ENCODE data around the gene DDI1.
"Not testable (repeated sequence)": the region's sequence is repeated elsewhere in the genome, so short reads cannot be mapped to it uniquely, and the experiment has no call there.

Gene DDI1

GRCh38 chr11:104043142-104043541 is 6.7 kb downstream of the DDI1 start:
- no peaks in the 10 kb centered on the region for H3K27me3 ChIP-seq (ENCODE audit: control insufficient read depth in 1 of 2, insufficient read depth in 2 of 2, low read length in 2 of 2)
- no peaks in the 10 kb centered on the region for H3K36me3 ChIP-seq (ENCODE audit: insufficient read depth, low read length)
- H3K9me3 ChIP-seq (ENCODE audit: low read length): no peaks in the 10 kb centered on the region
- no peaks in the 10 kb centered on the region for H3K4me1 ChIP-seq (ENCODE audit: insufficient read depth, low read length)
- no peak overlapping the region for H3K9ac ChIP-seq (ENCODE audit: low read length)
- no peak overlapping the region for H3K4me3 ChIP-seq (ENCODE audit: low read depth in 1 of 2, low read length in 2 of 2)
- no peak overlapping the region for H3K27ac ChIP-seq (ENCODE audit: low read depth, low read length)

- Histone ChIP-seq H3K9ac (ENCODE audit: low read length) (no peak overlapping the region), H3K4me3 (ENCODE audit: low read depth in 1 of 2, low read length in 2 of 2) (no peak overlapping the region), H3K36me3 (ENCODE audit: insufficient read depth, low read length) (no peaks in the 10 kb centered on the region), H3K27me3 (ENCODE audit: control insufficient read depth in 1 of 2, insufficient read depth in 2 of 2, low read length in 2 of 2) (no peaks in the 10 kb centered on the region), H3K27ac (ENCODE audit: low read depth, low read length) (no peak overlapping the region), H3K4me1 (ENCODE audit: insufficient read depth, low read length) (no peaks in the 10 kb centered on the region), H3K9me3 (ENCODE audit: low read length) (no peaks in the 10 kb centered on the region)
Measured at GRCh38 chr11:104043678-104044239, 7.3 kb downstream of the DDI1 start.

- H3K9me3 ChIP-seq (ENCODE audit: low read length): no peaks in the 10 kb centered on the region
- no peaks in the 10 kb centered on the region for H3K36me3 ChIP-seq (ENCODE audit: insufficient read depth, low read length)
- H3K9ac ChIP-seq (ENCODE audit: low read length): no peak overlapping the region
- no peak overlapping the region for H3K4me3 ChIP-seq (ENCODE audit: low read depth in 1 of 2, low read length in 2 of 2)
- no peaks in the 10 kb centered on the region for H3K4me1 ChIP-seq (ENCODE audit: insufficient read depth, low read length)
- H3K27ac ChIP-seq (ENCODE audit: low read depth, low read length): no peak overlapping the region
- no peaks in the 10 kb centered on the region for H3K27me3 ChIP-seq (ENCODE audit: control insufficient read depth in 1 of 2, insufficient read depth in 2 of 2, low read length in 2 of 2)
Measured at GRCh38 chr11:104046331-104046730, 9.9 kb downstream of the DDI1 start.

- not testable (repeated sequence) for H3K9ac ChIP-seq (ENCODE audit: low read length); H3K36me3 ChIP-seq (ENCODE audit: insufficient read depth, low read length); H3K9me3 ChIP-seq (ENCODE audit: low read length); H3K4me1 ChIP-seq (ENCODE audit: insufficient read depth, low read length); H3K27ac ChIP-seq (ENCODE audit: low read depth, low read length); H3K27me3 ChIP-seq (ENCODE audit: control insufficient read depth in 1 of 2, insufficient read depth in 2 of 2, low read length in 2 of 2); H3K4me3 ChIP-seq (ENCODE audit: low read depth in 1 of 2, low read length in 2 of 2)
Measured at GRCh38 chr11:104046858-104047257, 10.4 kb downstream of the DDI1 start.

GRCh38 chr11:104049116-104049515 is 12.7 kb downstream of the DDI1 start:
- Histone ChIP-seq H3K4me3 (ENCODE audit: low read depth in 1 of 2, low read length in 2 of 2) (no peak overlapping the region), H3K9me3 (ENCODE audit: low read length) (no peaks in the 10 kb centered on the region), H3K4me1 (ENCODE audit: insufficient read depth, low read length) (no peaks in the 10 kb centered on the region), H3K9ac (ENCODE audit: low read length) (no peak overlapping the region), H3K27me3 (ENCODE audit: control insufficient read depth in 1 of 2, insufficient read depth in 2 of 2, low read length in 2 of 2) (no peaks in the 10 kb centered on the region), H3K36me3 (ENCODE audit: insufficient read depth, low read length) (no peaks in the 10 kb centered on the region), H3K27ac (ENCODE audit: low read depth, low read length) (no peak overlapping the region)

GRCh38 chr11:104051778-104052177 is 15.3 kb downstream of the DDI1 start:
- Histone ChIP-seq H3K27ac (ENCODE audit: low read depth, low read length) (no peak overlapping the region), H3K27me3 (ENCODE audit: control insufficient read depth in 1 of 2, insufficient read depth in 2 of 2, low read length in 2 of 2) (no peaks in the 10 kb centered on the region), H3K9ac (ENCODE audit: low read length) (no peak overlapping the region), H3K4me1 (ENCODE audit: insufficient read depth, low read length) (no peaks in the 10 kb centered on the region), H3K4me3 (ENCODE audit: low read depth in 1 of 2, low read length in 2 of 2) (no peak overlapping the region), H3K9me3 (ENCODE audit: low read length) (no peaks in the 10 kb centered on the region), H3K36me3 (ENCODE audit: insufficient read depth, low read length) (no peaks in the 10 kb centered on the region)

- Histone ChIP-seq H3K27me3 (ENCODE audit: control insufficient read depth in 1 of 2, insufficient read depth in 2 of 2, low read length in 2 of 2) (no peaks in the 10 kb centered on the region), H3K27ac (ENCODE audit: low read depth, low read length) (no peak overlapping the region), H3K36me3 (ENCODE audit: insufficient read depth, low read length) (no peaks in the 10 kb centered on the region), H3K4me1 (ENCODE audit: insufficient read depth, low read length) (no peaks in the 10 kb centered on the region), H3K4me3 (ENCODE audit: low read depth in 1 of 2, low read length in 2 of 2) (no peak overlapping the region), H3K9ac (ENCODE audit: low read length) (no peak overlapping the region), H3K9me3 (ENCODE audit: low read length) (no peaks in the 10 kb centered on the region)
Measured at GRCh38 chr11:104053743-104054478, 17.5 kb downstream of the DDI1 start.

GRCh38 chr11:104054911-104055529 is 18.6 kb downstream of the DDI1 start:
- no peaks in the 10 kb centered on the region for H3K9me3 ChIP-seq (ENCODE audit: low read length)
- H3K4me1 ChIP-seq (ENCODE audit: insufficient read depth, low read length): peaks cover under 1% of the 10 kb centered on the region
- H3K27ac ChIP-seq (ENCODE audit: low read depth, low read length): no peak overlapping the region
- no peak overlapping the region for H3K9ac ChIP-seq (ENCODE audit: low read length)
- H3K36me3 ChIP-seq (ENCODE audit: insufficient read depth, low read length): no peaks in the 10 kb centered on the region
- no peak overlapping the region for H3K4me3 ChIP-seq (ENCODE audit: low read depth in 1 of 2, low read length in 2 of 2)
- H3K27me3 ChIP-seq (ENCODE audit: control insufficient read depth in 1 of 2, insufficient read depth in 2 of 2, low read length in 2 of 2): no peaks in the 10 kb centered on the region

GRCh38 chr11:104055596-104055995 is 19.2 kb downstream of the DDI1 start:
- no peak overlapping the region for H3K27ac ChIP-seq (ENCODE audit: low read depth, low read length)

GRCh38 chr11:104057908-104058307 is 21.5 kb downstream of the DDI1 start:
- no peak overlapping the region for H3K9ac ChIP-seq (ENCODE audit: low read length)
- H3K27me3 ChIP-seq (ENCODE audit: control insufficient read depth in 1 of 2, insufficient read depth in 2 of 2, low read length in 2 of 2): no peaks in the 10 kb centered on the region
- H3K9me3 ChIP-seq (ENCODE audit: low read length): no peaks in the 10 kb centered on the region
- H3K4me3 ChIP-seq (ENCODE audit: low read depth in 1 of 2, low read length in 2 of 2): no peak overlapping the region
- no peak overlapping the region for H3K27ac ChIP-seq (ENCODE audit: low read depth, low read length)
- H3K36me3 ChIP-seq (ENCODE audit: insufficient read depth, low read length): no peaks in the 10 kb centered on the region
- peaks cover 19% of the 10 kb centered on the region for H3K4me1 ChIP-seq (ENCODE audit: insufficient read depth, low read length)

More at GRCh38 chr11:104055596-104055995, 19.2 kb downstream of the DDI1 start:
- no peaks in the 10 kb centered on the region for H3K27me3 ChIP-seq (ENCODE audit: control insufficient read depth in 1 of 2, insufficient read depth in 2 of 2, low read length in 2 of 2)
- H3K9ac ChIP-seq (ENCODE audit: low read length): no peak overlapping the region
- no peak overlapping the region for H3K4me3 ChIP-seq (ENCODE audit: low read depth in 1 of 2, low read length in 2 of 2)
- H3K9me3 ChIP-seq (ENCODE audit: low read length): no peaks in the 10 kb centered on the region
- peaks cover 6% of the 10 kb centered on the region for H3K4me1 ChIP-seq (ENCODE audit: insufficient read depth, low read length)
- H3K36me3 ChIP-seq (ENCODE audit: insufficient read depth, low read length): no peaks in the 10 kb centered on the region

GRCh38 chr11:104058680-104059079 is 22.2 kb downstream of the DDI1 start:
- H3K9me3 ChIP-seq (ENCODE audit: low read length): no peaks in the 10 kb centered on the region
- no peak overlapping the region for H3K4me3 ChIP-seq (ENCODE audit: low read depth in 1 of 2, low read length in 2 of 2)

More at GRCh38 chr11:104058680-104059079, 22.2 kb downstream of the DDI1 start:
- Histone ChIP-seq H3K27me3 (ENCODE audit: control insufficient read depth in 1 of 2, insufficient read depth in 2 of 2, low read length in 2 of 2) (no peaks in the 10 kb centered on the region), H3K36me3 (ENCODE audit: insufficient read depth, low read length) (no peaks in the 10 kb centered on the region), H3K4me1 (ENCODE audit: insufficient read depth, low read length) (peaks cover 21% of the 10 kb centered on the region), H3K9ac (ENCODE audit: low read length) (no peak overlapping the region), H3K27ac (ENCODE audit: low read depth, low read length) (no peak overlapping the region)

All from muscle layer of colon (tissue), 2 donors.